Non-pigmented ciliary epithelial cell (primary cell): ENCODE data around the gene ZNF582.
"Not testable (repeated sequence)": the region's sequence is repeated elsewhere in the genome, so short reads cannot be mapped to it uniquely, and the experiment has no call there.

ENCODE experiments used
- DNase-seq: peaks from one replicate; pipeline ENCODE4 v3.0.0-alpha.2; 2010; ENCODE audit warnings: low read depth

ZNF582 gene

GRCh38 chr19:56351208-56351607 lies 42.1 kb downstream of the ZNF582 start:
- DNase-seq: no peak

GRCh38 chr19:56350416-56351045 lies 42.8 kb downstream of the ZNF582 start:
- DNase-seq: no peak

- no peak for DNase-seq
Observed at GRCh38 chr19:56348289-56348877, 45.0 kb downstream of the ZNF582 start.

- DNase-seq: no peak
Observed at GRCh38 chr19:56347163-56347778, 46.1 kb downstream of the ZNF582 start.

GRCh38 chr19:56341948-56342347 lies 51.4 kb downstream of the ZNF582 start:
- no peak for DNase-seq

- not testable (repeated sequence) for DNase-seq
Observed at GRCh38 chr19:56339031-56339430, 54.3 kb downstream of the ZNF582 start.

- not testable (repeated sequence) for DNase-seq
Observed at GRCh38 chr19:56337077-56337476, 56.3 kb downstream of the ZNF582 start.

- not testable (repeated sequence) for DNase-seq
Observed at GRCh38 chr19:56335371-56335770, 58.0 kb downstream of the ZNF582 start.

GRCh38 chr19:56333506-56333905 lies 59.8 kb downstream of the ZNF582 start:
- peak; percentile 26 for DNase-seq
